ENCODE measurements around the gene CTNS.
"Not testable (repeated sequence)": the region's sequence is repeated elsewhere in the genome, so short reads cannot be mapped to it uniquely, and the experiment has no call there.

Gene CTNS

GRCh38 chr17:3688027-3688553, 51.5 kb downstream of the CTNS start:
- peak; percentile 39 for DNase-seq (ENCODE audit: low spot score)

GRCh38 chr17:3688852-3689261, 52.3 kb downstream of the CTNS start:
- DNase-seq (ENCODE audit: low spot score), result no peak

DNA sequence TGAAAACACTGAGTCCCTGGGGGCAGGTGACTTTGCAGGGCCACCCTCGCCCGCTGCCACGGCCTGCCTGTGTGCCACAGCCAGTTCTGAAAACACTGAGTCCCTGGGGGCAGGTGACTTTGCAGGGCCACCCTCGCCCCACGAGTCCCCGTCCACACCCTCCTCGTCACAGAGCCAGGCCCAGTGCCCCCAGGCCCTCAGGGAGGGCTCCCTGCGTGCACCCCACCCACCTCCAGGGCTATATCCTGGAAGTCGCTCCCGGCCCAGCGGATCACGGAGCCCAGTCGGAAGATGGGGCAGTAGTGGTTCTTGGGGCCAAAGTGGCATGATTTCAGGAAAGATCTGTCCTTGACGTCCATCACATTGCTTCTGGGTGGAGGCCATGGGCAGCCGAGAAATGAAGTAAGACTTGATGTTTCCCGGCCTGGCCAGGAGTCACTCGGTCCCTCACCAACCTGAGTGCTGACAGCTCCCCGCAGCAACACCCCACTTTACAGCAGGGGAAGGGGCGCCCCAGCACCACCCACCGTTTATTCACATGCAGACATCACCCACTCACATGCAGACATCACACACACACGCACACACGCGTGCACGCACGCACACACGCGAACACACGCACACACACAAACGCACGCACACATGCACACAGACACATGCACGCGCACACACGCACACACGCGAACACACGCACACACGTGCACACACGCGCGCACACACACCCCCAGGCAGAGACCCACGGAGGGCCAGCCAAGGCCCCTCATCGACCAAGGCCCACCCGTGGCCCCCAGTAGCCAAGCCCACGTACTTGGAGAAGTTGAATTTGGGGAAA, 52.9 kb downstream of the CTNS start:
- no peak for DNase-seq (ENCODE audit: low spot score)

DNA sequence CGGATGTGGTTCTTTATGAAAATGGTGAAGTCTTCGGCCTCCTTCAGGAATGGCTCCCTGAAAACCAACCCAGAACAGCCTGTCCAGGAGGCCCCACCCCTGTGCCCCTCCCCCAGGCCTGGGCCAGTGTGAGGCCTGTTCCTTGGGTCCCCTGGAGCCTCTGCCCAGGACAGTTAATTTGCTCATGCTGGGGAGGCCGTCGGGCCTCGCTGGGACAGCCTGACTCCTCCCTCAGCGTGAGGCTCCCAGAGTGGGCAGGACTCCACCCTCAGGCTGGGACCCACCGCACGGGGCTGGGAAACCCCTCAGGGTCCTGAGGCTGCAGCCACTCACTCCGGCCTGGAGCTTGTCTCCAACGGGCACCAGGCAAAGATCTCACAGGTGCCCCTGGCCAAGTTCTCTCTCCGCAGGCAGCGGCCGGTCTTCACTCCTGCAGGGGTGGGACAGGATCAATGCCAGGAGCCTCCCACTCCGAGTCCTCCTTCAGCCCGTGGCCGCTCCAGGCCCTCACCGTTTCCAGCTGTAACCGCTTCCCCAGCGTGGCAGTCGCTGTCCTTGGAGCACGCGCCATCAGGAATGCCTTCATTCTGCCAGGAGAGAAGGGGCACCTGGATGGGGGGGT, 53.6 kb downstream of the CTNS start:
- DNase-seq (ENCODE audit: low spot score), result no peak

DNA sequence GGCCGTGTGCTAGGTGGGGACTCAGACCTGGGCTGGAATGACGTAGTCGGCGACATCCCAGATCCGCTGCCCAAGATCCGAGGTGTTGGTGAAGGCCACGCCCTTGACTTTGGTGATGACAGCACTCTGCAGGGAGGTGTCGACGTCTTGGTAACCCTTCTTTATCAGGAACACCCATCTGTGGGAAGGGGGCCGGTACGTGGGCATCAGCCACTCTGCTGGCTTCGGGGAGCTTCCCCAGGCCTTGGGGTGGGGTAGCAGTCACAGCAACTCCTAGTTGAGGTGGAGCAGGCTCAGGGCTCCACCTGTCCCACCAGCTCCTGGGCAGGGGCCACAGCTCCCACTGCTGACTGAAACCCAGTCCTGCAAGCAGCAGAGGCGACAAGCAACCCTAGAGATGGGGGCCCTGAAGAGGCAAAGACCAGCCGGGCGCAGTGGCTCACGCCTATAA, 55.1 kb downstream of the CTNS start:
- DNase-seq (ENCODE audit: low spot score), result no peak

DNA sequence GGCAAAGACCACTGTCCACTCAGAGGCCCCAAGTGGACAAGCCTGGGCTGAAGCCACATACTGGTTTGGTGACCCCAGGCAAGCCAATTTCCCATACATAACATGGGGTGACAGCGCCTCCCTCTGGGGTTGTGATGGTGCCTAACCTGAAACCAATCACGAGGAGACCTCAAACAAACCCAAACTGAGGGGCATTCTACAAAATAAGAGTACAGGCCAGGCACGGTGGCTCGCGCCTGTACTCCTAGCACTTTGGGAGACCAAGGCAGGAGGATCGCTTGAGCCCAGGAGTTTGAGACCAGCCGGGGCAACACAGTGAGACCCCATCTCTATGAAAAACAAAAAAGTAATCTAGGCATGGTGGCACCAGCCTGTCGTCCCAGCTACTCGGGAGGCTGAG, 55.8 kb downstream of the CTNS start:
- no peak for DNase-seq (ENCODE audit: low spot score)

DNA sequence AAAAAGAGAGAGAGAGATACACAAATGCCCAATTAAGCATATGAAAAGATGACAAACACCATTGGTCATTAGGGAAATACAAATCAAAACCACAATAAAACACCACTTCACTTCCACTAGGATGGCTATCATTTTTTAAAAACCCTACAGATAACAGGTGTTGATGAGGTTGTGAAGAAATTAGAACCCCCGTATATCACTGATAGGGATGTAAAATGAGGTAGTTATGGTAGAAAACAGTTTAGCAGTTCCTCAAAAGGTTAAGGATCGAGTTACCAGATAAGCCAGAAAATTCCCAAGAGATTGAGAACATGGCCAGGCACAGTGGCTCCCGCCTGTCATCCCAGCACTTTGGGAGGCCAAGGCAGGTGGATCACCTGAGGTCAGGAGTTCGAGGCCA, 56.6 kb downstream of the CTNS start:
- DNase-seq (ENCODE audit: low spot score), result no peak

- no peak for DNase-seq (ENCODE audit: low spot score)
Measured at GRCh38 chr17:3693829-3694231, 57.3 kb downstream of the CTNS start.

- DNase-seq (ENCODE audit: low spot score), result no peak
Measured at GRCh38 chr17:3695129-3695722, 58.7 kb downstream of the CTNS start.

GRCh38 chr17:3695723-3696411, 59.3 kb downstream of the CTNS start, which contains the start of gene P2RX5:
P2RX5 (minus strand) TSS chr17:3696155; CDS start chr17:3696005, 150 bp downstream.
- DNase-seq (ENCODE audit: low spot score), result no peak

DNA sequence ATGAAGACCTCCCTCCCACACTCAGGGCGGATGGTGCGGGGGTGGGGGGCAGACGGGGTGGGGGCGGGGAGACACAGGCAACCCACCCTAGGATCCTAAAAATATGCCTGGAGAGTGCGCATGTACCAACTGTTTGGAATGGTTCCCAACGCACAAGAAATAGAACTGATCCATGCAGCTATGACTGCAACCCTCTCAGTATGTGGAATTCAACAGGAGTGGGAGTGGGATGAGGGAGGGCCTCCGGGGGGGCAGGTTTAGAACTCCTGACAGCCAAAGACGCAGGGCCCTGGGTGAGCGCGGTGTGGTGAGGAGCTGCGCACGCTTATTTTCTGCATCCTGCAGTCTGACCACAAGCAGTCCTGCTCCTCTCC, 60.5 kb downstream of the CTNS start:
- no peak for DNase-seq (ENCODE audit: low spot score)

GRCh38 chr17:3698139-3698538, 61.6 kb downstream of the CTNS start:
- DNase-seq (ENCODE audit: low spot score), result no peak

GRCh38 chr17:3699951-3700350, 63.4 kb downstream of the CTNS start:
- no peak for DNase-seq (ENCODE audit: low spot score)

- DNase-seq (ENCODE audit: low spot score), result not testable (repeated sequence)
Measured at GRCh38 chr17:3702041-3702539, 65.5 kb downstream of the CTNS start.

- no peak for DNase-seq (ENCODE audit: low spot score)
Measured at GRCh38 chr17:3704931-3705717, 68.6 kb downstream of the CTNS start.

DNA sequence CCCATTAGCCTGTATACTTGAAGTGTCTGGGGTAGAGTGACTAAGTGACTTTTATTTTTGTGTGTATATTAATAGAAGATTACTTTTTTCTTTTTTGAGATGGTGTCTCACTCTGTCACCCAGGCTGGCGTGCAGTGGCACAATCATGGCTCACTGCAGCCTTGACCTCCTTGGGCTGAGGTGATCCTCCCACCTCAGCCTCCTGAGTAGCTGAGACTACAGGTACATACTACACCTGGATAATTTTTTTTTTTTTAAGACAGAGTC, 69.1 kb downstream of the CTNS start:
- not testable (repeated sequence) for DNase-seq (ENCODE audit: low spot score)

DNA sequence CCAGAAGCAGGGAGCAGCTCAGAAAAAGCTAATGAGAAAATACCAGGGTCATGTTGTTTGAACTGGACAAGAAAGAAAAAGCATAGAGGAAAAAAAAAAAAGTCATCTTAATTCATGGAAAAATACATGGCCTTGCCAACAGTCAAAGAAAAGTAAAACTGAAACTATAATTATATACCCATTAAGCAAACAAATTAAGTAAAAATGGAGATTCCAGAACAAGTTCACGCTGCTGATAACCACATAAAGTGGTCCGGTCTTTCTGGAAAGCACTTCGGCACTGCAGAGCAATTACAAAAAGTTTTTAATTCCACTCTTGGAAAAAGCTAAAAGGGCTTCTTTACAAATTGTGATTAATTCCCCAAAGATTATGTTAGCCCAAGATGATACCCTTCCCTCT, 71.8 kb downstream of the CTNS start:
- no peak for DNase-seq (ENCODE audit: low spot score)

DNA sequence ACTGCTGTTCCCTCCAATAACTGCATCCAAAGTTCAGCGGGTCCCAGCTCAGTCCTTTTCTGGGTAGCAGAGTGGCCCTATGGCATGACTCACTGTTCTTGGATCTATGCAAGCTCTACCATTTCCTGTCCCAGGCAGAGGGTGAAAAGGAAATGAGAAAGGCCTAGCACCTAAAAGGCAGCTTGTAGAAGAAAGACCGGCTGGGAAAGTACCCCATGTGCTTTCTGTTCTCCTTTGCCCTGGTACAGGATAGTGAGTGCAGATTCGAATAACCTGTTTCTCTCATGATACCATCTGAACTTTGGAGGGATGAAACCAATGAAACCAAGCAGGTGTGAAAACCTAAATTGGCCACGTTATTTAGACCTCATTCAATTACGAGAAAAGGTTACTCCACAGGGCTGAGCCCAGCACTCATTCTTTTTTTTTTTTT, 74.4 kb downstream of the CTNS start:
- no peak for DNase-seq (ENCODE audit: low spot score)
